Fibroblast of lung (primary cell): ENCODE data around the gene POTEF. TPM values are rescaled to one million over a fixed set of nuclear protein-coding genes. Genes with fewer than 3 reads are reported as not detected.
"Not testable (repeated sequence)": the region's sequence is repeated elsewhere in the genome, so short reads cannot be mapped to it uniquely, and the experiment has no call there.

Experiments used
- DNase-seq, 2 donors: peaks; one replicate each; pipeline versions ENCODE4 v3.0.0 to v3.0.0-alpha.2; 2010; ENCODE audit warnings: low read depth in 2 of 2
- H2AFZ ChIP-seq: 2 replicates; pipeline ENCODE4 v1.5.1; 2012; ENCODE audit warnings: low read length, control low read depth, inconsistent platforms
- H3K27ac ChIP-seq: 2 replicates; pipeline ENCODE4 v1.5.1; 2011; ENCODE audit warnings: low read length, control low read depth; ENCODE audit not compliant: insufficient read depth
- H3K27me3 ChIP-seq: 2 replicates; pipeline ENCODE4 v1.5.1; 2011; ENCODE audit warnings: mild to moderate bottlenecking, low read length; ENCODE audit not compliant: control insufficient read depth, insufficient read depth
- H3K36me3 ChIP-seq: 2 replicates; pipeline ENCODE4 v1.5.1; 2011; ENCODE audit warnings: low read length; ENCODE audit not compliant: control insufficient read depth, insufficient read depth
- H3K4me1 ChIP-seq: 2 replicates; pipeline ENCODE4 v1.5.1; 2011; ENCODE audit warnings: low read length; ENCODE audit not compliant: control insufficient read depth, insufficient read depth; ENCODE audit errors: extremely low read depth
- H3K4me2 ChIP-seq: 2 replicates; pipeline ENCODE4 v1.5.1; 2011; ENCODE audit warnings: low read length, control low read depth; ENCODE audit not compliant: insufficient read depth; ENCODE audit errors: extremely low read depth
- H3K4me3 ChIP-seq, 4 experiments: fragments of 200-600 bp in 1 of 4; sonication (generic) in 1 of 4; replicated peaks in 1 of 4; 2 replicates each; pipeline ENCODE4 v1.5.1; 2011 to 2016; ENCODE audit warnings: low read length in 4 of 4, low read depth in 3 of 4, mild to moderate bottlenecking in 3 of 4, control low read depth in 2 of 4, inconsistent platforms in 1 of 4, mixed read lengths in 1 of 4; ENCODE audit not compliant: insufficient read depth in 1 of 4; ENCODE audit errors: control extremely low read depth in 1 of 4
- H3K79me2 ChIP-seq: 2 replicates; pipeline ENCODE4 v1.5.1; 2012; ENCODE audit warnings: mild to moderate bottlenecking, low read length, inconsistent platforms; ENCODE audit not compliant: control insufficient read depth, insufficient read depth
- H3K9ac ChIP-seq: 2 replicates; pipeline ENCODE4 v1.5.1; 2011; ENCODE audit warnings: mild to moderate bottlenecking, low read length, control low read depth; ENCODE audit not compliant: insufficient read depth
- H3K9me3 ChIP-seq: 2 replicates; pipeline ENCODE4 v1.5.1; 2012; ENCODE audit warnings: low read depth, low read length; ENCODE audit not compliant: control insufficient read depth, insufficient read depth
- H4K20me1 ChIP-seq: 2 replicates; pipeline ENCODE4 v1.5.1; 2011; ENCODE audit warnings: low read length; ENCODE audit not compliant: control insufficient read depth, insufficient read depth; ENCODE audit errors: extremely low read depth
- polyA plus RNA-seq, 2 donors: library from polyadenylated mRNA; depleted of rRNA in 1 of 2; stranded (reverse) in 1 of 2; unstranded in 1 of 2; fragments of >200 nt; gene quantifications; 2 replicates each; pipeline ENCODE4 v1.2.1, GENCODE V29; 2011 to 2012; ENCODE audit warnings: missing spikeins in 1 of 2
- total RNA-seq: library from RNA; depleted of rRNA; stranded (reverse); fragments of >200 nt; gene quantifications from 2 replicates; pipeline ENCODE4 v1.2.1, GENCODE V29; 2014

POTEF gene
- total and polyA plus RNA-seq, 2 donors (not counting 1 experiment from before 2014, with no cell fraction given) = not detected

DNA sequence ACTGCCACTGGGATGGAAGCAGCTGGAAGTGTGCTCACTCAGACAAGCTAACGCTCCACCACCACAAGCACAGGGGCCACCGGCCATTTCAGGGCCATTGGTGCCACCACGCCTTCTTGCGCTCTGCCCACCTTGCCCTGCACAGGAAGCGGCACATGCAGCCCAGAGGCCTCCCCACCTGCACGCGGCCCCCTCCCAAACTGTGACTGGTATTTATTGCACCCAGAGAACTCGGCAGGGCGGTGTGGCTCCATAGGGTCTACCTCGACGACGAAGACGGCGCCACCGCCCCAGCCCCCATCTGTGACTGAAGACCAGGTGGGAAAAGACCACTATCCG lies 90.8 kb downstream of the POTEF start:
- DNase-seq, H3K4me3 ChIP-seq, H3K36me3 ChIP-seq, H3K27me3 ChIP-seq, H3K9ac ChIP-seq, H3K27ac ChIP-seq, H2AFZ ChIP-seq, H4K20me1 ChIP-seq, H3K79me2 ChIP-seq, H3K4me2 ChIP-seq, H3K9me3 ChIP-seq, H3K4me1 ChIP-seq: not testable (repeated sequence)

DNA sequence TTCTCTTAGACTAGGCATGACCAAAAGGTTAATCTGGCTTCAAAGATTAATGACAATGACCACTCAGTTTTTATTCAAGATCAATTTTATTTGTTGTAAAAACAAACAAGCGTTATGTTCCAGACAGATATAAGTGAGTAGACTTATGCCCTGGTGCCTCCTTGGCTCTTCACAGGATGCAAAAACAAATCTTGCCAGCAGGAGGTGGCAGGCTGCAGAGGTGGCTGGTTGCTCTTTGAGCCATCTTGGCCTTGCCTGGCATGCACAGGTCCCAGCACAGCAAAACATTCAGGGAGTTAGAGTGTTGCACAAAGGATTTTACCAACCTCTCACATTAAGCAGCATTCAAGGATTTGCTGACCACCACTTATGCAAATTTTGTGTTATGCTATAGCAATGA lies 103.1 kb downstream of the POTEF start:
- not testable (repeated sequence) for H3K36me3 ChIP-seq, H3K4me2 ChIP-seq, H2AFZ ChIP-seq, H3K4me3 ChIP-seq, H3K27me3 ChIP-seq, H3K9me3 ChIP-seq, DNase-seq, H3K9ac ChIP-seq, H3K4me1 ChIP-seq, H4K20me1 ChIP-seq, H3K79me2 ChIP-seq, H3K27ac ChIP-seq

Other genes with a start within 250 kb of the POTEF start
- not detected in 2 replicates for gene RAB6C, start 149.6 kb downstream of the POTEF start, total RNA-seq
- gene RAB6C, start 149.6 kb downstream of the POTEF start, polyA plus RNA-seq = 0.05 and 0.10 TPM in 2 replicates
- 2.0 and 3.1 TPM in 2 replicates for gene CCDC74B, start 15.9 kb upstream of the POTEF start, total RNA-seq
- 1.8 and 2.1 TPM in 2 replicates for gene CCDC74B, start 15.9 kb upstream of the POTEF start, polyA plus RNA-seq
- 7.7 and 11.2 TPM in 2 replicates for gene SMPD4, start 52.4 kb upstream of the POTEF start, total RNA-seq
- 22.3 and 41.3 TPM in 2 replicates for gene SMPD4, start 52.4 kb upstream of the POTEF start, polyA plus RNA-seq
- gene MZT2B, start 53.0 kb upstream of the POTEF start, total RNA-seq = 134 and 254 TPM in 2 replicates
- 47.7 and 54.0 TPM in 2 replicates for gene MZT2B, start 53.0 kb upstream of the POTEF start, polyA plus RNA-seq
- not detected in 2 replicates for gene TUBA3E, start 69.2 kb upstream of the POTEF start, total RNA-seq
- not detected in 2 replicates for gene TUBA3E, start 69.2 kb upstream of the POTEF start, polyA plus RNA-seq
- gene IMP4, start 213.7 kb upstream of the POTEF start, total RNA-seq = 50.1 and 58.0 TPM in 2 replicates
- 46.3 and 67.6 TPM in 2 replicates for gene IMP4, start 213.7 kb upstream of the POTEF start, polyA plus RNA-seq
- 8.0 and 9.6 TPM in 2 replicates for gene PTPN18, start 226.8 kb upstream of the POTEF start, total RNA-seq
- gene PTPN18, start 226.8 kb upstream of the POTEF start, polyA plus RNA-seq = 18.1 and 23.0 TPM in 2 replicates